NCI-H1105 (cell line): ENCODE data around the gene PLTP.
"Not testable (repeated sequence)": the region's sequence is repeated elsewhere in the genome, so short reads cannot be mapped to it uniquely, and the experiment has no call there.

Experiments used
- DNase-seq: peaks from one replicate; lab custom pipeline; 2025; lab: John Stamatoyannopoulos, UW

PLTP gene

GRCh38 chr20:45944965-45945677, 33.2 kb upstream of the PLTP start:
- DNase-seq = no peak

DNA sequence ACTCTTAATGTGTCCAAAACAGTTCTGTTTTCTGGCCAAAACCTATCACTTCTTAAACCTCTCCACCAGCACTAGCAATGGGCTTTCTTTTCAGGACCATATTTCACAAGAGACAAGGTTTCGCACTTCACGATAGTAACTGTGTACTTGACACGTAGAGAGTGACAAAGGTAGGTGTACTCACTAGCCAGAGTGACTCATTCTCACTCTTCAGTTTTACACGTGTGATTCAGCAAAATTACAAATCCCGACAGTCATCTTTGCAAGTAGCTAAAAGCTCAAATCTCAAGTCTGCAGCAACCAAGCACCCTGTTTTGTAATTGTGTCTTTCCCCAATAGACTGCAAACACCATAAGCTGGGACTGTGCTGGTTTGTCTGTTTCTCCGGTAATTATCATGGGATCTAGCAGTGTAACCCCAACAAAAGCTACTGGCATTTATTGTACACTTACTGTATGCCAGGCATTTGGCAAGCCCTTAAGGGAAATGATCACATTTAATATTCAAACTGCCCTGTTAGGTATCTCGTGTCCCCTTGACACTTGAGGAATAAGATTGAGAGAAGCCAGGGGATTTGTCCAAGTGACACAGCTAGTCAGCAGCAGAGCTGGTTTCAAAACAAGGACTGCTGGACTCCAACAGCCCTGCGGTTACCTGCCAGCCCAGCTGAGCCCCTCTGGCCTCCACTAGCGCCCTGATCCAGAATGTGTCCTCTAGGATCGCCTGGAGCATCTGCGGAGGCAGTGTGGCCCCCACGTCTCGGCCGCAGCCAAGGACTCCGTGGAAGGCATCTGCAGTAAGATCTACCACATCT, 32.4 kb upstream of the PLTP start:
- no peak for DNase-seq

DNA sequence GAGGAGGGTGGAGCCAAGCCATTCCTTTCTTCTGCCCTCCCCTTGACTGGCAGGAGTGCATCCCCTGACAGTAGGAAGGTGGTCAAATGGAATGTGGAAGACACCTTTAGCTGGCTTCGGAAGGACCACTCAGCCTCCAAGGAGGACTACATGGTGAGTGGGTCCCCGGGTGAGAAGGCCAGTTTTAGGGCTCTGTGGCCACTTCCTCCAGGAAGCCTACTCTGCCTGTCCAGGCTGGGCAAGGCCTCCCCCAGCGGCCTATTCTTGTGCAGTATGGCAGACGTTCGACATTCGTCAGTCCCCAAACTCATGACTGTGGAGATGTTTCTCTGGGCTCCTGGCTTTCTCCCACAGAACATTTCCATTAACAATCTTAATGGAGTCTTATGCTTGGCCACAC, 31.7 kb upstream of the PLTP start:
- DNase-seq = no peak

- DNase-seq = no peak
Observed at GRCh38 chr20:45940469-45940868, 28.5 kb upstream of the PLTP start.

DNA sequence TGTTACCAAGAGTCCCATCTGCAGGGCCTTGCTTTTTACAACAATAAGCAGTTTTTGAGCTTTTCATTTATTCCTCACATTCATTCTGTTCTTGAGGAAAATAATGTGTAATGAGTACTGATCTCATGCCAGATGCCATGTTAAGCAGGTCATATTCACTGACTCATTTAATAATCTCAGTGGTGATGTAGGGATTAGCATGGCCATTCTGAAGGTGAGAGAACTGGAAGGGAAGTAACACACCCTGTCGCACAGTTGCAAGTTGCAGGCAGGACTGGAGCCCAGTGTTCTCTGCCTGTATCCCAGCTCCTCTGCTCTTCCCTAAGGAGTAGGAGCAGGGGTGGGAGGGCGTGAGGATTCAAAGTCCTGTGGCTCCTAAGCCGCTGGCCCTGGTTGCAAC, 28.1 kb upstream of the PLTP start:
- no peak for DNase-seq

- no peak for DNase-seq
Observed at GRCh38 chr20:45938727-45939438, 26.9 kb upstream of the PLTP start.

- no peak for DNase-seq
Observed at GRCh38 chr20:45937765-45938164, 25.8 kb upstream of the PLTP start.

DNA sequence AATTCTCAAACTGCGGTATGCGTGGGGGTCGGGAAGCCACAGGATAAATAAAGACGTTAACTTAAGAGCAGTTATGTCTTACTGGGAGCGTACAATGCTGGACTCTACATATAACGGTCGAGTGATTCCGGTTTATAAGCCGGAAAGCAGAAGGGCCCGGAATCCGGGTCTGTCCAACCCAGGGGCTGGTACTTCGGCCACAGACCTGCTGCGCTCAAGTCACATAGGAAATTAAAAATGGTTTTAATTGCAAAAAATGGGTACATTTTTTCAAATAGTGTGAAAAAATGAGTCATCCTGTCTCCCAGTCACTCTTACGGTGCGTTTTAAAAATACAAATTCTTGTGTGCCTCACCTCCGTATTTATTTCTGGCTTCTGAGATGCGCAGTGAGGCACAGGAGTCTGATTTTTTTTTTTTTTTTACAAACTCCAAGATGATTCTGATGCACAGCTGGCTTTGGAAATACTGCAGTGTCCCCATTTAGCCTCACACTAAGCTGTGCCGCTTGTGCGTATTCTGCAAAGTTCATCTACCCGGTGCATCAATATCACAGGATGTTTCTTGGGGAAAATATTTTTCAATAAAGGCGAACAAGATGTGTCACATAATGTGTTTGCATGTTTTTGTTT, 23.6 kb upstream of the PLTP start:
- no peak for DNase-seq

GRCh38 chr20:45934586-45935415, 22.8 kb upstream of the PLTP start, which contains the start of gene PCIF1:
PCIF1 (plus strand) TSS chr20:45934683; CDS start chr20:45939000, 4,317 bp downstream.
- peak; percentile 97 for DNase-seq

DNA sequence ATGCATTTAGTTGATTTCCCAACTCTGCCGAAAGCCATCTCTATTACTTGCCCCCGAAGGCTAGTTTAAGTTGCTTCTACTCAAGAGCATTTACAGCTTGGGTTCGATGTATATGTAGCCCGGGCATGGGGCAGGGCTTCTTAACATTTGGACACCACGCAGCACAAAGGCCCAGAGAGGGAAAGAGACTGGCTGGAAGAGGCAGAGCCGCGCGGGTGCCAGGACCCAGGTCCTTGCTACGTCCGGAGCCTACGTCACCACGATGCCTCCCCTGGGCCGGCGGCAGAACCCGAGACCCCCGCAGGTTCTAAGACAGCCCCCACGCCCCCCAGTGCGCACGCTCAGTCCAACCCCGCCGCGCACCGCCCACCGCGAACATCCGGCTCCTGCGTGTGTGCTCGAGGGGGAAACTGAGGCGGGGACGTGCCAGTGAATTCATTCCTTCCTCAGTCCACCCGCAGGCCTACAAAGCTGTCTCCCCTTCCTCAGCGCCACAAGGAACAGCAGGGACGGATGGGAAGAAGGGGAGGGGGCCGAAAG, 22.2 kb upstream of the PLTP start:
- DNase-seq = peak; percentile 38

- DNase-seq = peak; percentile 87
Observed at GRCh38 chr20:45933266-45934045, 21.5 kb upstream of the PLTP start.

DNA sequence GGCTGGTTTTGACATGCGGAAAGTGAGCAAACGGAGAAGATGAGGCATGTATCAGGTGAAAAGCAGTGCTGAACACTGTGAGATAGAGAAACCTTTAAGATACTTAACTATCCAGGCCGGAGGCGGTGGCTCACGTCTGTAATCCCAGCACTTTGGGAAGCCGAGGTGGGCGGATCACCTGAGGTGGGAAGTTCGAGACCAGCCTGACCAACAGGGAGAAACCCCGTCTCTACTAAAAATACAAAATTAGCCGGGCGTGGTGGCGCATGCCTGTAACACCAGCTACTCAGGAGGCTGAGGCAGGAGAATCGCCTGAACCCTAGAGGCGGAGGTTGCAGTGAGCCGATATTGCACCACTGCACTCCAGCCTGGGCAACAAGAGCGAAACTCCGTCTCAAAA, 19.7 kb upstream of the PLTP start:
- not testable (repeated sequence) for DNase-seq

DNA sequence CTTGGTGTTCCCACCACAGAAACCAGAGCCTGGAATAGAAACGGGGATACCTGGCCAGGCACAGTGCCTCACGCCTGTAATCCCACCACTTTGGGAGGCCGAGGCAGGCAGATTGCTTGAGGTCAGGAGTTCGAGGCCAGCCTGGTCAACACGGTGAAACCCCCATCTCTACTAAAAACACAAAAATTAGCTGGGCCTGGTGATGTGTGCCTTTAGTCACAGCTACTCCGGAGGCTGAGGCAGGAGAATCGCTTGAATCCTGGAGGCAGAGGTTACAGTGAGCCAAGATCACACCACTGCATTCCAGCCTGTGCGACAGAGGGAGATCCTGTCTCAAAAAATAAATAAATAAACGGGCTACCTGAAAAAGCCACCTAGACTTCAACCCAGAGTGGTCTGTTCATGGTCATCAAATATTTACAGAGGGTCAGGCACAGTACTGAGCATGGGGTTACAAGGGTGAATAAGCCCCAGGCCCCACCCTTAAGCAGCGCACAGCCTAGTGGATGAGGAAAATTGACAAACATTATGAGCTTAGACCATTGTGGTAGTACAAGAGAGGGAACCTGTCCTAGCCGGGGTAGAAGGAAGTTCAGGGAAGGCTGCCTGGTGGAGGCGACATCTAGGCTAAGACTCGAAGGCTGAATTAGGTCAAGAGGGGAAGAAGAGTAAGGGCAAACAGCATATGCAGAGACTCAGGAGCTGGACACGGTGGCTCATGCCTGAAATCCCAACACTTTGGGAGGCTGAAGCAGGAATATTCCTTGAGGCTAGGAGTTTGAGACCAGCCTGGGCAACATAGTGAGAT, 15.3 kb upstream of the PLTP start:
- no peak for DNase-seq

GRCh38 chr20:45926731-45927070, 14.7 kb upstream of the PLTP start:
- DNase-seq = no peak

- no peak for DNase-seq
Observed at GRCh38 chr20:45925821-45926506, 14.0 kb upstream of the PLTP start.

GRCh38 chr20:45924391-45925261, 12.7 kb upstream of the PLTP start:
- DNase-seq = no peak

DNA sequence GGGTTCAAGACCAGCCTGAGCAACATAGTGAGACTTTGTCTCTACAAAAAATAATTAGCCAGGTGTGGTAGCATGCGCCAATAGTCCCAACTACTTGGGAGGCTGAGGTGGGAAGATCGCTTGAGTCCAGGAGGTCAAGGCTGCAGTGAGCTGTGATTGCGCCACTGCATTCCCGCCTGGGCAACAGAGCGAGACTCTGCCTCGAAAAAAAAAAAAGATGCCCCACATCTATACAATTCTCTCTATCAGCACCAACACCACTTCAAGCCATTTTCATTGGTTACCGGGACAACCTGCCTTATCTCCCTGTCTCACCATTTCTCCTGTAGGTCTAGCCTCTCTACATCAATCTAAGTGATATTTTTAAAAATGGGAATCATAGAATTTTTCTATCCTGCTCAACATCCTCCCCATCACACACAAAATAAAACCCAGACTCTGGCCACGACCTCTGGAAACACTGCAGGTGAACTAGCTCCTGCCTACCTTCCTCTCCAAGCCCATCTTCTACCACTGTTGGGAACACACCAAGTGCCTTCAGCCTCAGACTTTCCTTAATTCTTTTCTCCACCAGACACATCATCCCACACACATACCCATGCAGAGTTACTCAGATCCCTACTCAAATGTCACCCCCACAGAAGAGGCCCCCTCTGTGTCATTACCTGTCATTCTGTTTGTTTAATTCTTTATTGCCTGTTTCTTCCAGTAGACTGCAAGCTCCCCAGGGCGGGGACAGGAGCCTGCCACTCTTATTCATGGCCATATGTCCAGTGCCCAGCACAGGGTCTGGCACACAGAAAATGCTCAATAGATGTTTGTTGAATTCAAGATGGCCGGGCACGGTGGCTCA, 9.6 kb upstream of the PLTP start:
- no peak for DNase-seq
